H9 (cell line): Measurements from ENCODE around the gene YLPM1. TPM values are rescaled to one million over a fixed set of nuclear protein-coding genes. Genes with fewer than 3 reads are reported as not detected.

Experiments used
- DNase-seq: peaks from one replicate; pipeline ENCODE4 v3.0.0-alpha.2; 2017
- H2AFZ ChIP-seq: one replicate; pipeline ENCODE4 v1.6.1; 2013; ENCODE audit warnings: mild to moderate bottlenecking, low read length, control low read depth, moderate library complexity
- H2AK5ac ChIP-seq: 2 replicates; pipeline ENCODE4 v1.6.1; 2013; ENCODE audit warnings: low read length, control low read depth, mixed read lengths; ENCODE audit not compliant: insufficient read length
- H2BK120ac ChIP-seq: one replicate; pipeline ENCODE4 v1.6.1; 2013; ENCODE audit warnings: low read depth, mild to moderate bottlenecking, low read length, control low read depth, inconsistent platforms; ENCODE audit not compliant: poor library complexity, severe bottlenecking
- H2BK12ac ChIP-seq: 2 replicates; pipeline ENCODE4 v1.6.1; 2013; ENCODE audit warnings: low read length, control low read depth, mixed read lengths, low read depth; ENCODE audit not compliant: insufficient read length
- H2BK15ac ChIP-seq: 2 replicates; pipeline ENCODE4 v1.6.1; 2013; ENCODE audit warnings: low read depth, low read length, control low read depth
- H2BK20ac ChIP-seq: one replicate; pipeline ENCODE4 v1.6.1; 2013; ENCODE audit warnings: low read depth, mild to moderate bottlenecking, low read length, control low read depth, inconsistent platforms; ENCODE audit not compliant: poor library complexity, severe bottlenecking
- H2BK5ac ChIP-seq: 2 replicates; pipeline ENCODE4 v1.6.1; 2013; ENCODE audit warnings: low read length, control low read depth, mixed read lengths; ENCODE audit not compliant: insufficient read length
- H3K14ac ChIP-seq: 2 replicates; pipeline ENCODE4 v1.6.1; 2013; ENCODE audit warnings: low read length, control low read depth; ENCODE audit not compliant: insufficient read depth
- H3K18ac ChIP-seq: 2 replicates; pipeline ENCODE4 v1.6.1; 2013; ENCODE audit warnings: low read depth, mild to moderate bottlenecking, mixed read lengths, low read length, control low read depth; ENCODE audit not compliant: insufficient read length
- H3K23ac ChIP-seq: 2 replicates; pipeline ENCODE4 v1.6.1; 2013; ENCODE audit warnings: low read length, control low read depth, mixed read lengths, low read depth; ENCODE audit not compliant: insufficient read length
- H3K23me2 ChIP-seq: 2 replicates; pipeline ENCODE4 v1.6.1; 2013; ENCODE audit warnings: low read depth, mild to moderate bottlenecking, mixed read lengths, low read length, control low read depth; ENCODE audit not compliant: insufficient read length, poor library complexity, severe bottlenecking
- H3K27ac ChIP-seq: 2 replicates; pipeline ENCODE4 v1.5.1; 2013; ENCODE audit warnings: low read length, control low read depth, mixed read lengths, low read depth; ENCODE audit not compliant: insufficient read length
- H3K27me3 ChIP-seq: 2 replicates; pipeline ENCODE4 v1.6.1; 2013; ENCODE audit warnings: low read length, control low read depth, inconsistent platforms; ENCODE audit not compliant: insufficient read depth
- H3K4ac ChIP-seq: 2 replicates; pipeline ENCODE4 v1.6.1; 2013; ENCODE audit warnings: low read depth, mild to moderate bottlenecking, control low read depth, inconsistent platforms, low read length, moderate library complexity
- H3K4me1 ChIP-seq: 2 replicates; pipeline ENCODE4 v1.6.1; 2013; ENCODE audit warnings: low read length, control low read depth, inconsistent platforms; ENCODE audit not compliant: insufficient read depth
- H3K4me2 ChIP-seq: 2 replicates; pipeline ENCODE4 v1.6.1; 2013; ENCODE audit warnings: low read length, control low read depth, mixed read lengths; ENCODE audit not compliant: insufficient read length, insufficient read depth
- H3K56ac ChIP-seq: 2 replicates; pipeline ENCODE4 v1.6.1; 2013; ENCODE audit warnings: low read depth, mild to moderate bottlenecking, mixed read lengths, low read length, control low read depth; ENCODE audit not compliant: insufficient read length
- H3K79me1 ChIP-seq: 2 replicates; pipeline ENCODE4 v1.6.1; 2013; ENCODE audit warnings: low read depth, mild to moderate bottlenecking, moderate library complexity, low read length, control low read depth, inconsistent platforms; ENCODE audit not compliant: insufficient read depth, poor library complexity, severe bottlenecking
- H3K79me2 ChIP-seq: 2 replicates; pipeline ENCODE4 v1.6.1; 2013; ENCODE audit warnings: low read length, control low read depth, inconsistent platforms; ENCODE audit not compliant: insufficient read depth
- H3K9ac ChIP-seq: 2 replicates; pipeline ENCODE4 v1.6.1; 2013; ENCODE audit warnings: low read length, control low read depth, mixed read lengths; ENCODE audit not compliant: insufficient read length; ENCODE audit errors: extremely low read depth
- H3K9me3 ChIP-seq: one replicate; pipeline ENCODE4 v1.6.1; 2013; ENCODE audit warnings: low read depth, low read length, inconsistent platforms; ENCODE audit not compliant: control insufficient read depth
- H3T11ph ChIP-seq: one replicate; pipeline ENCODE4 v1.6.1; 2013; ENCODE audit warnings: mild to moderate bottlenecking, low read length, control low read depth, inconsistent platforms
- H4K20me1 ChIP-seq: one replicate; pipeline ENCODE4 v1.6.1; 2013; ENCODE audit not compliant: control insufficient read depth, insufficient read length, insufficient read depth
- H4K5ac ChIP-seq: 2 replicates; pipeline ENCODE4 v1.6.1; 2013; ENCODE audit warnings: low read depth, mild to moderate bottlenecking, mixed read lengths, low read length, control low read depth; ENCODE audit not compliant: insufficient read length
- H4K8ac ChIP-seq: replicated peaks from 2 replicates; pipeline ENCODE4 v1.6.1; 2013; ENCODE audit warnings: low read length, control low read depth, mixed read lengths, low read depth; ENCODE audit not compliant: insufficient read length
- H4K91ac ChIP-seq: 2 replicates; pipeline ENCODE4 v1.6.1; 2013; ENCODE audit warnings: low read depth, mild to moderate bottlenecking, moderate library complexity, mixed read lengths, low read length, control low read depth; ENCODE audit not compliant: insufficient read length
- H3K27ac Mint-ChIP-seq, 3 experiments: 2 replicates in 2 of 3; 3 replicates in 1 of 3; pipeline ENCODE4 v1.8.0; 2020 to 2021; ENCODE audit warnings: mixed read lengths in 3 of 3, mild to moderate bottlenecking in 1 of 3, moderate library complexity in 1 of 3
- H3K27me3 Mint-ChIP-seq: 2 replicates; pipeline ENCODE4 v1.8.0; 2021; ENCODE audit warnings: low read depth, mild to moderate bottlenecking, moderate library complexity, mixed read lengths
- H3K36me3 Mint-ChIP-seq, 3 experiments: 2 replicates in 2 of 3; 3 replicates in 1 of 3; pipeline ENCODE4 v1.8.0; 2020 to 2021; ENCODE audit warnings: low read depth in 3 of 3, mixed read lengths in 3 of 3; ENCODE audit not compliant: insufficient read depth in 1 of 3
- H3K4me1 Mint-ChIP-seq, 2 experiments: 2 replicates each; pipeline ENCODE4 v1.8.0; 2020; ENCODE audit warnings: mixed read lengths in 2 of 2
- H3K4me3 Mint-ChIP-seq, 2 experiments: 2 replicates in 1 of 2; 3 replicates in 1 of 2; pipeline ENCODE4 v1.8.0; 2020 to 2021; ENCODE audit warnings: mild to moderate bottlenecking in 2 of 2, mixed read lengths in 2 of 2, moderate library complexity in 1 of 2
- H3K9me3 Mint-ChIP-seq, 2 experiments: 2 replicates in 1 of 2; 3 replicates in 1 of 2; pipeline ENCODE4 v1.8.0; 2020; ENCODE audit warnings: mild to moderate bottlenecking in 2 of 2, mixed read lengths in 2 of 2, moderate library complexity in 1 of 2
- CTCF ChIP-seq: fragments of 200-600 bp; sonication (generic); conservative IDR thresholded peaks from 3 replicates; pipeline ENCODE4 v1.8.0; 2021; ENCODE audit warnings: antibody characterized with exemption, mild to moderate bottlenecking
- WGBS: extraction: QIAGEN DNeasy Blood & Tissue Kit; methylation state at CpG from one replicate; pipeline ENCODE4 v1.1.7; 2013; ENCODE audit warnings: missing lambda C conversion rate, low lambda C conversion rate, mixed read lengths; ENCODE audit not compliant: insufficient read length; ENCODE audit errors: extremely low coverage; 5-methylcytosine and 5-hydroxymethylcytosine counted together
- total RNA-seq: library from RNA; stranded (reverse); gene quantifications from 2 replicates; pipeline ENCODE4 v1.2.1, GENCODE V29; 2021

YLPM1 gene
- total RNA-seq, 1 experiment from 2014 or later, result 82.2 TPM

DNA sequence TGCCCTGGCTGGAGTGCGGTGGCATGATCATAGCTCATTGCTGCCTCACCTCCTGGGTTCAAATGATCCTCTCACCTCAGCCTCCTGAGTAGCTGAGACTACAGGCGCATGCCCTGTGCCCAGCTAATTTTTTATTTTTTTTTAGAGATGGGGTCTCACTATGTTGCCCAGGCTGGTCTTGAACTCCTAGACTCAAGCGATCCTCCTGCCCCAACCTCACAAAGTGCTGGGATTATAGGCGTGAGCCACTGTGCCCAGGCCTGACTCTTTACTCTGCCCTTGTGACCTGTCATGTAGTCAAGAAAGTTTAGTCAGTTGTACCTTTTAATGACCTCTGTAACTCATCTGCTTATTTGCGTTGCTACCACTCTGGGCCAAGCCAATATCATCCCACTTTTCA is 57.2 kb downstream of the YLPM1 start:
- Histone ChIP-seq H3K14ac (no peak overlapping the region), H3K9me3 (no peaks in the 10 kb centered on the region), H3K9ac (no peak overlapping the region), H3K23ac (no peak overlapping the region), H3K18ac (no peak overlapping the region), H2AK5ac (no peak overlapping the region), H3K79me2 (no peaks in the 10 kb centered on the region), H3K27ac (no peak overlapping the region), H2BK20ac (no peak overlapping the region), H4K8ac (no peak overlapping the region), H3K4me1 (no peaks in the 10 kb centered on the region), H2BK120ac (no peak overlapping the region), H2BK12ac (no peak overlapping the region), H3K27me3 (no peaks in the 10 kb centered on the region), H3T11ph (no peak overlapping the region), H4K91ac (no peak overlapping the region), H3K23me2 (no peaks in the 10 kb centered on the region), H4K5ac (no peak overlapping the region), H2AFZ (no peak overlapping the region), H3K56ac (no peak overlapping the region), H2BK15ac (no peak overlapping the region), H3K4ac (no peak overlapping the region), H2BK5ac (no peak overlapping the region), H3K79me1 (no peaks in the 10 kb centered on the region), H3K4me2 (no peak overlapping the region), H4K20me1 (no peaks in the 10 kb centered on the region)
- H3K27me3 Mint-ChIP-seq, result no peaks in the 10 kb centered on the region
- no peaks in the 10 kb centered on the region for H3K4me1 Mint-ChIP-seq
- peaks cover 24 to 62% (median 60%) of the 10 kb centered on the region in 3 experiments; a peak in 6 of 7 replicates for H3K36me3 Mint-ChIP-seq
- no peak for TF ChIP-seq CTCF
- no CpG with 5 or more reads among the region's 5 CpGs for WGBS
- no peaks in the 10 kb centered on the region for H3K9me3 Mint-ChIP-seq
- no peak overlapping the region for H3K27ac Mint-ChIP-seq
- DNase-seq, result no peak
- H3K4me3 Mint-ChIP-seq, result no peak overlapping the region
